Stimulated activated memory B cell treated with anti-CD40 and anti-IgM and Interleukin-4, amounts not matched to agents 10 μg/mL and 1 μg/mL and 100 μg/mL, for 72 hours (primary cell): ENCODE results near the gene PLA2G4C.
"Not testable (repeated sequence)": the region's sequence is repeated elsewhere in the genome, so short reads cannot be mapped to it uniquely, and the experiment has no call there.

ENCODE experiments used
- ATAC-seq: fragments of 150-1000 bp; cut with Tn5 transposase; 2 replicates; pipeline ENCODE4 v1.10.0; 2021
- H3K27ac Mint-ChIP-seq: one replicate; pipeline ENCODE4 v1.8.0; 2022; ENCODE audit warnings: mild to moderate bottlenecking, mixed read lengths
- H3K27me3 Mint-ChIP-seq: one replicate; pipeline ENCODE4 v1.8.0; 2022; ENCODE audit warnings: mixed read lengths
- H3K36me3 Mint-ChIP-seq: one replicate; pipeline ENCODE4 v1.8.0; 2022; ENCODE audit warnings: mixed read lengths
- H3K4me1 Mint-ChIP-seq: one replicate; pipeline ENCODE4 v1.8.0; 2022; ENCODE audit warnings: mixed read lengths
- H3K4me3 Mint-ChIP-seq: one replicate; pipeline ENCODE4 v1.8.0; 2022; ENCODE audit warnings: mild to moderate bottlenecking, moderate library complexity, mixed read lengths
- H3K9me3 Mint-ChIP-seq: one replicate; pipeline ENCODE4 v1.8.0; 2022; ENCODE audit warnings: mixed read lengths

PLA2G4C gene

DNA sequence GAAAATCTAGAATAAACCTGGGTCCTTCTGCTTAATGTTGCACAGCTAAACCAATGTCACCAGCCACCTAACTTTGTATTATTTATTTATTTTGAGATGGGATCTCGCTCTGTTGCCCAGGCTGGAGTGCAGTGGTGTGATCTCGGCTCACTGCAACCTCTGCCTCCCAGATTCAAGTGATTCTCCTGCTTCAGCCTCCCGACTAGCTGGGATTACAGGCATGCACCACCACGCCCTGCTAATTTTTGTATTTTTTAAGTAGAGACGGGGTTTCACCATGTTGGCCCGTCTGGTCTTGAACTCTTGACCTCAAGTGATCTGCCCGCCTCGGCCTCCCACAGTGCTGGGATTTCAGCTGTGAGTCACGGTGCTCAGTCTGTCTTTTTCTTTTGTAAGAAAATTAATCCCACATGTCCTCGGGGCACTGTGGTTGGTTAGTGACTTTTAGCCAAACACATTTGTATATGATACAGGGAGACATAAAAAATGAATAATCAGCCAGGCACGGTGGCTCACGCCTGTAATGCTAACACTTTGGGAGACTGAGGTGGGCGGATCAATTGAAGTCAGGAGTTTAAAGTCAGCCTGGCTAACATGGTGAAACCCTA is 19.4 kb downstream of the PLA2G4C start:
- ATAC-seq, H3K27me3 Mint-ChIP-seq: not testable (repeated sequence)
- peaks cover 13% of the 10 kb centered on the region for H3K9me3 Mint-ChIP-seq

DNA sequence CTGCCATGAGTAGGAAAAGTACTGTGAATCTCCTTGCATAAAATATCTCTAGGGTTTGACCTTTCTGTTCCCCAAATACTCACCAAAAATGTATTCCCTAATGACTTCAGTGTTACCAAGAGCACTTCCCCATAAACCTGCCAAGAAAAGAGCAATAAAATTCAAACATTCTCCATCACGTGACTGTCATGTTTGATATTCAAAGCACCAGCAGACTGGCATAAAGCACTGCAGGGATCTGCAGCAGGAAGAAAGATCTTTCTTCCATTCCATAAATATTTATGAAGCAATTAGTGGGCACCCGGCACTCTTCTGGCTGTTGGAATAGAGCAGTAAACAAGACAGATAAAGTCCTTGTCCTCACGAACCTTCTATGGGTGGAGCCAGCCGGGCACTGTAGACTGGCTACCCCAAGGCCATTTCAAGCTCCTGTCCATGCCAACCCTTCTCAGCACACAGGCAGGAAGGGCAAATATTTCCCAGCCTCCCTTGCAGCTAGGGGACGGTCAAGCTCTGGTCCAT is 20.3 kb downstream of the PLA2G4C start:
- no peaks in the 10 kb centered on the region for H3K27me3 Mint-ChIP-seq
- ATAC-seq: no peak
- no peak overlapping the region for H3K4me3 Mint-ChIP-seq
- H3K36me3 Mint-ChIP-seq: peaks cover 54% of the 10 kb centered on the region
- no peak overlapping the region for H3K27ac Mint-ChIP-seq
- peaks cover 13% of the 10 kb centered on the region for H3K9me3 Mint-ChIP-seq
- peaks cover 7% of the 10 kb centered on the region for H3K4me1 Mint-ChIP-seq

More for the DNA sequence above, 19.4 kb downstream of the PLA2G4C start:
- H3K4me1 Mint-ChIP-seq, H3K4me3 Mint-ChIP-seq, H3K27ac Mint-ChIP-seq: not testable (repeated sequence)
- peaks cover 54% of the 10 kb centered on the region for H3K36me3 Mint-ChIP-seq

DNA sequence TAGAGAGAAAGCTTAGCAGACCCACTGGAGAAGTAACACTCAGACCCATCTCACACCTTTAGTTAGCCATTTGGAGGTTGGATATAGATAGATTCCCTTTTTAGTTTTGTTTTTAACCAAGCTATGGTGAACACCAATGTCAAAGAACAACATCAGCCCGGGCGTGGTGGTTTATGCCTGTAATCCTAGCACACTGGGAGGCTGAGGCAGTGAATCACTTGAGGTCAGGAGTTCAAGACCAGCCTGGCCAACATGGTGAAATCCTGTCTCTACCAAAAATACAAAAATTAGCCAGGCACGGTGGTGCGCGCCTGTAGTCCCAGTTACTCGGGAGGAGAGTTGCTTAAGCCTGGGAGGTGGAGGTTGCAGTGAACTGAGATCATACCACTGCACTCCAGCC is 21.6 kb downstream of the PLA2G4C start:
- not testable (repeated sequence) for ATAC-seq, H3K27me3 Mint-ChIP-seq, H3K9me3 Mint-ChIP-seq, H3K27ac Mint-ChIP-seq, H3K4me3 Mint-ChIP-seq, H3K4me1 Mint-ChIP-seq
- peaks cover 48% of the 10 kb centered on the region for H3K36me3 Mint-ChIP-seq

DNA sequence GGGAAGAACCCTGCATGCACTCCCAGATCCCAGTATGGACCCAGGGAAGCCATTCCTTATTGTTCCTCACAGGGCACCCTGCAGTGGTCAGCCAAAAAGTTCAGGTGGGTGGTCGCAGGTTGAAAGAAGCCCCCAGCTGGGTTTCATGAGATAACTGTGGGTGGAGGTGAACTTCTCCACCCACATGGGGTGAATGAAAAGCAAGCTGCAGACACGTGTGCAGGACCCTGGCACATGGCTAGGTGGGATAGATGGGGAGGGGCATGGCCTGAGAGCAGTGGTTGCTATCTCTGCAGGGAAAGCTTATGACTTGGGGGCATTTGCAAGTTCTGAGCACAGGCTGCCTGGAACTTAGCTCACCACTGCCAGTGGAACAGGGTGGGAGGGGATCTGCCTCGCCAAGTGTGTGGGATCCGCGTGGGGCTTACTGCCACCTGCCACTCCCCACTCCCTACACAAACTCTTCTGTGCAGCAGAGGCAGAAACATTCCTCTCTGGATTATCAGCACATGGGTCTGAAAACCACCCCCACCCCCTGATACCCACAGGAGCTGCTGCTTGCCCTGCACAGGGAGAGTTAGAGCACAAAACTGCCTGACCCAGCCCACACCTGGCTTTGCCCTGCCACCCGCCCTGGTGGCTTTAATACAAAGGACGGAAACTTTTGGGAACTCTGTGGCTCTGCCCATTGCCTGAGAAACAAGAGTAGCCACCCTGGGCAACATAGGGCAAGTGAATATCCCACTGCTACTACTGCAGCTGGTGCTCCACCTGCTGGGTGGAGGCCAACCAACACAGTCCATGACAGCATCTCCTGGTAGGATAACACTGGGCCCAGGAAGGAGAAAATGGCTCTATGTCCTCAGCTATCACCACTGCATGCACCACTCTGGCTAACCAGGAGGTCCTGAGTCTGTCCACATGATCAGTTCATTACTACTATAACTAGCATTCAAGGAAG is 24.4 kb downstream of the PLA2G4C start:
- H3K4me1 Mint-ChIP-seq: peaks cover 7% of the 10 kb centered on the region
- H3K27ac Mint-ChIP-seq: no peak overlapping the region
- no peaks in the 10 kb centered on the region for H3K9me3 Mint-ChIP-seq
- no peaks in the 10 kb centered on the region for H3K27me3 Mint-ChIP-seq
- no peak for ATAC-seq
- peaks cover 30% of the 10 kb centered on the region for H3K36me3 Mint-ChIP-seq
- no peak overlapping the region for H3K4me3 Mint-ChIP-seq

- ATAC-seq: no peak
- H3K9me3 Mint-ChIP-seq: no peaks in the 10 kb centered on the region
- H3K4me1 Mint-ChIP-seq: peaks cover 2% of the 10 kb centered on the region
- peaks cover 30% of the 10 kb centered on the region for H3K36me3 Mint-ChIP-seq
- no peak overlapping the region for H3K4me3 Mint-ChIP-seq
- H3K27ac Mint-ChIP-seq: no peak overlapping the region
- no peaks in the 10 kb centered on the region for H3K27me3 Mint-ChIP-seq
Observed at GRCh38 chr19:48085076-48085475, 25.5 kb downstream of the PLA2G4C start.

- H3K4me1 Mint-ChIP-seq: no peaks in the 10 kb centered on the region
- ATAC-seq: no peak
- H3K27ac Mint-ChIP-seq: no peak overlapping the region
- H3K27me3 Mint-ChIP-seq: no peaks in the 10 kb centered on the region
- H3K9me3 Mint-ChIP-seq: no peaks in the 10 kb centered on the region
- H3K36me3 Mint-ChIP-seq: peaks cover 37% of the 10 kb centered on the region
- H3K4me3 Mint-ChIP-seq: no peak overlapping the region
Observed at GRCh38 chr19:48081106-48081505, 29.5 kb downstream of the PLA2G4C start.

DNA sequence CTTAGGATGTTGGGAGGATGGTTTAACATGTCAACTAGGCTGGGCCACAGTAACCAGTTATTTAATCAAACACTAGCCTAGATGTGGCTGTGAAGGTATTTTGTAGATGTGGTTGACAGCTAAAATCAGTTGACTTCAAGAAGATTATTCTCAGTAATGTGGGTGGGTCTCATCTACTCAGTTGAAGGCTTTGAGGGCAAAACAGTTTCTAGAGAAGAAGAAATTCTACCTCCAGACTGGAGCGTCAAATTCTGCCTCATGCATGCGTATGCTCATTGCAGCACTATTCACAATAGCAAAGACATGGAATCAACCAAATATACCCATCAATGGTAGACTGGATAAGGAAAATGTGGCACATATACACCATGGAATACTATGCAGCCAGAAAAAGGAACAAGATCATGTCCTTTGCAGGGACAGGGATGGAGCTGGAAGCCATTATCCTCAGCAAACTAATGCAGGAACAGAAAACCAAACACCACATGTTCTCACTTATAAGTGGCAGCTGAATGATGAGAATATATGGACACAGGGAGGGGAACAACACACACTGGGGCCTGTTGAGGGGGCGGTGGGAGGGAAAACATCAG is 40.3 kb downstream of the PLA2G4C start:
- ATAC-seq: not testable (repeated sequence)

GRCh38 chr19:48069435-48069834 is 41.2 kb downstream of the PLA2G4C start:
- Mint-ChIP-seq H3K4me3 (no peak overlapping the region), H3K36me3 (peaks cover 53% of the 10 kb centered on the region), H3K4me1 (no peaks in the 10 kb centered on the region), H3K9me3 (no peaks in the 10 kb centered on the region), H3K27ac (no peak overlapping the region), H3K27me3 (no peaks in the 10 kb centered on the region)
- ATAC-seq: no peak

More for the DNA sequence above, 40.3 kb downstream of the PLA2G4C start:
- not testable (repeated sequence) for H3K4me1 Mint-ChIP-seq, H3K27me3 Mint-ChIP-seq, H3K9me3 Mint-ChIP-seq, H3K27ac Mint-ChIP-seq, H3K4me3 Mint-ChIP-seq
- H3K36me3 Mint-ChIP-seq: peaks cover 53% of the 10 kb centered on the region

GRCh38 chr19:48064509-48064908 is 46.1 kb downstream of the PLA2G4C start:
- Mint-ChIP-seq H3K27me3 (no peaks in the 10 kb centered on the region), H3K4me1 (no peaks in the 10 kb centered on the region), H3K9me3 (no peaks in the 10 kb centered on the region), H3K27ac (no peak overlapping the region), H3K36me3 (peaks cover 62% of the 10 kb centered on the region), H3K4me3 (no peak overlapping the region)
- no peak for ATAC-seq

- Mint-ChIP-seq H3K4me3 (no peak overlapping the region), H3K27me3 (no peaks in the 10 kb centered on the region), H3K36me3 (peaks cover 54% of the 10 kb centered on the region), H3K4me1 (no peaks in the 10 kb centered on the region), H3K27ac (no peak overlapping the region), H3K9me3 (no peaks in the 10 kb centered on the region)
- no peak for ATAC-seq
Observed at GRCh38 chr19:48061401-48062344, 48.9 kb downstream of the PLA2G4C start.

DNA sequence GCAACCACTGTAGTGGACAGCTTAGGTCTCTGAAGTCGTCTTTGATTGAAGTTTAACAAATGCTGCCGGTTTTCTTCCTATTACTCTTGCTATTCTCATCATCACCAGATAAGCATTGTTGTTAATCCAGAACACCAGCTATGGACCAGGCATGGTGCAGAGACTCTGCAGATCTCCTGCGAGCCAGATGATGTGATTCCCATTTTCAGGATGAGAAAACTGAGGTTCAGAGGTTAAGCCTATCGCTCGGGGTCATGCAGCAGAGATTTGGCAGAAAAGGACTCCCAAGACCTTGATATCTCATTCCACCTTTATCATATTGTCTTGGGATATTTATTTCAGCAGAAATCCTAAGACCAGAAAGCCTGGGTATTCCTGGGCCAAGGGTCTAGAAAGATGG is 50.2 kb downstream of the PLA2G4C start:
- H3K27me3 Mint-ChIP-seq: no peaks in the 10 kb centered on the region
- peaks cover 47% of the 10 kb centered on the region for H3K36me3 Mint-ChIP-seq
- no peak overlapping the region for H3K27ac Mint-ChIP-seq
- ATAC-seq: no peak
- no peak overlapping the region for H3K4me3 Mint-ChIP-seq
- H3K9me3 Mint-ChIP-seq: no peaks in the 10 kb centered on the region
- no peaks in the 10 kb centered on the region for H3K4me1 Mint-ChIP-seq

DNA sequence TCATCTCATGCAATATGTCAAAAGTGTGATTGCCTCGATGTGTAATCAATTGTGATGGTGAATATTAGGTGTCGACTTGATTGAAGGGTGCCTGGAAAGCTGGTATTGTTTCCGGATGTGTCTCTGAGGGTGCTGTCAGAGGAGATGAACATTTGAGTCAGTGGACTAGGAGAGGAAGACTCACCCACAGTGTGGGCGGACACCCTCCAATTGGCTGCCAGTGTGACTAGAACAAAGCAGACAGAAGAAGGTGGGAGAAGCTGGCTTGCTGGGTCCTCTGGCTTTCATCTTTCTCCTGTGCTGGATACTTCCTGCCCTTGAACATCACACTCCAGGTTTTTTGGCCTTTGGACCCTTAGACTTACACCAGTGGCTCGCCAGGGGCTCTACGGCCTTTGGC is 51.3 kb downstream of the PLA2G4C start:
- ATAC-seq: no peak
- Mint-ChIP-seq H3K4me3 (no peak overlapping the region), H3K27ac (no peak overlapping the region), H3K9me3 (no peaks in the 10 kb centered on the region), H3K4me1 (no peaks in the 10 kb centered on the region), H3K36me3 (peaks cover 44% of the 10 kb centered on the region), H3K27me3 (no peaks in the 10 kb centered on the region)

- H3K9me3 Mint-ChIP-seq: peaks cover 3% of the 10 kb centered on the region
- no peaks in the 10 kb centered on the region for H3K27me3 Mint-ChIP-seq
- no peak overlapping the region for H3K27ac Mint-ChIP-seq
- H3K4me1 Mint-ChIP-seq: no peaks in the 10 kb centered on the region
- no peak overlapping the region for H3K4me3 Mint-ChIP-seq
- H3K36me3 Mint-ChIP-seq: peaks cover 54% of the 10 kb centered on the region
- no peak for ATAC-seq
Observed at GRCh38 chr19:48053856-48054255, 56.8 kb downstream of the PLA2G4C start.

DNA sequence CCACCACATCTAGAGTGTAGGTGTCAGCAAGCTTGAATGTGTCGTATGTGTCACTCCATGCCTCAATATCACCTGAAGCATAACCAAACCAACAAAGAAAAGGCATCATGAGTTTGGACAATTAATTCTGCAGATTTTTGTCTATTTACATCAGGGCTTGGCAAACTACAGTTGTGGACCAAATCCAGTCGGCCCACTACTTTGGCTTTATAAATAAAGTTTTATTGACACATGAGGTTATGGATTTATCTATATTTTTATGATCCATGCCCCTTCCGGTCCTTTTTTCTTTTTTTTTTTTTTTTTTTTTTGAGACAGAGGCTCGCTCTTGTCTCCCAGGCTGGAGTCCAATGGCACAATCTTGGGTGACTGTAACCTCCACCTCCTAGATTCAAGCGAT is 57.5 kb downstream of the PLA2G4C start:
- H3K9me3 Mint-ChIP-seq: peaks cover 3% of the 10 kb centered on the region
- H3K27ac Mint-ChIP-seq: no peak overlapping the region
- no peaks in the 10 kb centered on the region for H3K4me1 Mint-ChIP-seq
- H3K27me3 Mint-ChIP-seq: no peaks in the 10 kb centered on the region
- ATAC-seq: no peak
- no peak overlapping the region for H3K4me3 Mint-ChIP-seq
- H3K36me3 Mint-ChIP-seq: peaks cover 62% of the 10 kb centered on the region
